ENCODE results near the gene ZNF683.
A peak's percentile ranks its signal among the peaks of the same experiment; 100 is the strongest.
"Not testable (repeated sequence)": the region's sequence is repeated elsewhere in the genome, so short reads cannot be mapped to it uniquely, and the experiment has no call there.

Gene ZNF683

DNA sequence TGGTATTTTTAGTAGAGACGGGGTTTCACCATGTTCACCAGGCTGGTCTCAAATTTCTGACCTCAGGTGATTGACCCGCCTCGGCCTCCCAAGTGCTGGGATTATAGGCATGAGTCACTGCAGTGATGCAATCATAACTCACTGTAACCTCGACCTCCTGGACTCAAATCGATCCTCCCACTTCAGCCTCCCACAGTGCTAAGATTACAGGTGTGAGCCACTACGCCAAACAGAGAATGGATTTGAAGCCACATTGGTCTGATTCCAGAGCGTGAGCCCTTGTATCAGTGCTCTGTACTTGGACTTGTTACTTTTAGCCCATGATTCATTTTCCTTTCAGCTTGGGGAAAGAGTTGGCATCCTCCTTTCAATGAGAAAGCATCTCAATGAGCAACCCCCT is 14.9 kb upstream of the ZNF683 start:
- TF ChIP-seq, protein P1, sequence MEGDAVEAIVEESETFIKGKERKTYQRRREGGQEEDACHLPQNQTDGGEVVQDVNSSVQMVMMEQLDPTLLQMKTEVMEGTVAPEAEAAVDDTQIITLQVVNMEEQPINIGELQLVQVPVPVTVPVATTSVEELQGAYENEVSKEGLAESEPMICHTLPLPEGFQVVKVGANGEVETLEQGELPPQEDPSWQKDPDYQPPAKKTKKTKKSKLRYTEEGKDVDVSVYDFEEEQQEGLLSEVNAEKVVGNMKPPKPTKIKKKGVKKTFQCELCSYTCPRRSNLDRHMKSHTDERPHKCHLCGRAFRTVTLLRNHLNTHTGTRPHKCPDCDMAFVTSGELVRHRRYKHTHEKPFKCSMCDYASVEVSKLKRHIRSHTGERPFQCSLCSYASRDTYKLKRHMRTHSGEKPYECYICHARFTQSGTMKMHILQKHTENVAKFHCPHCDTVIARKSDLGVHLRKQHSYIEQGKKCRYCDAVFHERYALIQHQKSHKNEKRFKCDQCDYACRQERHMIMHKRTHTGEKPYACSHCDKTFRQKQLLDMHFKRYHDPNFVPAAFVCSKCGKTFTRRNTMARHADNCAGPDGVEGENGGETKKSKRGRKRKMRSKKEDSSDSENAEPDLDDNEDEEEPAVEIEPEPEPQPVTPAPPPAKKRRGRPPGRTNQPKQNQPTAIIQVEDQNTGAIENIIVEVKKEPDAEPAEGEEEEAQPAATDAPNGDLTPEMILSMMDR (IDR thresholded peaks at IDR 0.05; ENCODE audit: borderline replicate concordance, control extremely low read depth, extremely low read depth, insufficient read depth, missing control alignments), result no peak
- no peak for DNase-seq (ENCODE audit: low spot score)

GRCh38 chr1:26385063-26385462 is 12.5 kb upstream of the ZNF683 start:
- in situ Hi-C loops (cut with MboI; ENCODE audit: low sequenced_read_pairs, unreplicated experiment); DNase-seq (ENCODE audit: low spot score): not testable (repeated sequence)

More for the DNA sequence above, 14.9 kb upstream of the ZNF683 start:
- in situ Hi-C loops (cut with MboI; ENCODE audit: low sequenced_read_pairs, unreplicated experiment), result no loop called here

GRCh38 chr1:26384076-26384475 is 11.5 kb upstream of the ZNF683 start:
- DNase-seq (ENCODE audit: low spot score), result no peak
- TF ChIP-seq, protein P1 (IDR thresholded peaks at IDR 0.05; ENCODE audit: borderline replicate concordance, control extremely low read depth, extremely low read depth, insufficient read depth, missing control alignments), result no peak
- in situ Hi-C loops (cut with MboI; ENCODE audit: low sequenced_read_pairs, unreplicated experiment), result no loop called here

DNA sequence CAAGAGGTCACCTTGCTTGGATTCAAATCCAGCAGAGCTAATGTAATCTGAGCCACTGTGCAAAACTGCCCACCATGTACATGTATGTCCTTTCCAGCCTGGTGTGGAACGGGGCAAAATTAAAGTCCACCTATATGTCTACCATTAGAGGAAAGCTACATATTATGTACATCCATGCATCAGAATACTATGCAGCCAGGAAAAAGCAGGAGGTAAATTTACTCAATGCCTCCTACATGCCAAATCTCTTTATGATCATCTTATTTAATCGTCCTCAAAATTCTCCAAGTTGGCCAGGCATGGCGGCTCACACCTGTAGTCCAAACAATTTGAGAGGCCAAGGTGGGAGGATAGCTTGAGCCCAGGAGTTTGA is 6.3 kb upstream of the ZNF683 start:
- DNase-seq (ENCODE audit: low spot score), result no peak
- in situ Hi-C loops (cut with MboI; ENCODE audit: low sequenced_read_pairs, unreplicated experiment), result no loop called here
- TF ChIP-seq, protein P1 (IDR thresholded peaks at IDR 0.05; ENCODE audit: borderline replicate concordance, control extremely low read depth, extremely low read depth, insufficient read depth, missing control alignments), result no peak

- TF ChIP-seq, protein P1 (IDR thresholded peaks at IDR 0.05; ENCODE audit: borderline replicate concordance, control extremely low read depth, extremely low read depth, insufficient read depth, missing control alignments), result no peak
- in situ Hi-C loops (cut with MboI; ENCODE audit: low sequenced_read_pairs, unreplicated experiment), result no loop called here
- DNase-seq (ENCODE audit: low spot score), result peak; percentile 85
These were observed 5.7 kb upstream of the ZNF683 start for GRCh38 chr1:26378088-26378878.

GRCh38 chr1:26376050-26376449 is 3.5 kb upstream of the ZNF683 start:
- TF ChIP-seq, protein P1 (IDR thresholded peaks at IDR 0.05; ENCODE audit: borderline replicate concordance, control extremely low read depth, extremely low read depth, insufficient read depth, missing control alignments), result no peak
- no peak for DNase-seq (ENCODE audit: low spot score)
- in situ Hi-C loops (cut with MboI; ENCODE audit: low sequenced_read_pairs, unreplicated experiment), result no loop called here

DNA sequence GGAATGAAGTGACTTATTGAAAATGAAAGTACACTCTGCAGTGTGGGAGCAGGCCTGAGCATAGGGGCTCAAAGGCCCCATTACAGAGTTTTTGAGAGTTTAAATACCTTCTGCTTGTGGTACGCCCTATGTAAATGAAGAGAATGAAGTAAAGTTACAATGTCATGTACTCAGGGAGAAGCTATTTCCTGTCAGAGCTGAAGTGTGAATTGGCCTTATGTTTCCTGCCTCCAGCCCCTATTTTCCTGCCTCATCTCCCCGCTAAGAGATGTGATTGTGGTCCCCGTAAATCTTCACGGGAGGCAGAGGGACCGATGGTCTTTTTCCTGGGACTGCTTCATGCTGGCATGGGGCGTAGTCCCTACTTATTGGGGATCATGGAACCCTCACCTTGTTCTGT is 2.5 kb upstream of the ZNF683 start:
- in situ Hi-C loops (cut with MboI; ENCODE audit: low sequenced_read_pairs, unreplicated experiment), result no loop called here
- TF ChIP-seq, protein P1 (IDR thresholded peaks at IDR 0.05; ENCODE audit: borderline replicate concordance, control extremely low read depth, extremely low read depth, insufficient read depth, missing control alignments), result no peak
- no peak for DNase-seq (ENCODE audit: low spot score)

DNA sequence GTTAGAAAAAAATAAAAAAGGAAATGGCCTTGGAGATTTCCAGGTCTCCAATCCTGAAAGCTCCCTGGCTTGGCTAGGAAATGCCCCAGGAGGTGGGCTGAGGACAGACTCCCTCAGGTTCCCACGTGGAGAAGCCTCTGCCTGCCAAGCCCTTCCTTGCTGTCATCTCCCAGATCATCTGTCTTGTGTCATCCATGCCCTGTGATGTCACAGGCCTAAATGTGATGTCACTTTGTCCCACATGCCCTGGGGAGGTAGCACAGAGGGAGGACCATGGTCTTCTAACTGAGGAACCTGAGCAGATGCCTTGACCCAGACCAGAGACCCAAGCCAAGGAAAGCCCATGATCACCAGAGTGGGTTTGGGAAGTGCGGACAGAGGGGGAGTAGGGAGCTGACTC is 1.8 kb upstream of the ZNF683 start:
- in situ Hi-C loops (cut with MboI; ENCODE audit: low sequenced_read_pairs, unreplicated experiment); DNase-seq (ENCODE audit: low spot score): not testable (repeated sequence)

Measured in GM13976 (cell line).